GM19467 (cell line): ENCODE measurements around the gene EIF3I.

Source experiments
- ATAC-seq: cut with Tn5 transposase; IDR thresholded peaks from one replicate; pipeline ENCODE4 v1.9.1; 2021; ENCODE audit warnings: mild to moderate bottlenecking, moderate library complexity; ENCODE audit not compliant: unreplicated experiment

EIF3I gene

DNA sequence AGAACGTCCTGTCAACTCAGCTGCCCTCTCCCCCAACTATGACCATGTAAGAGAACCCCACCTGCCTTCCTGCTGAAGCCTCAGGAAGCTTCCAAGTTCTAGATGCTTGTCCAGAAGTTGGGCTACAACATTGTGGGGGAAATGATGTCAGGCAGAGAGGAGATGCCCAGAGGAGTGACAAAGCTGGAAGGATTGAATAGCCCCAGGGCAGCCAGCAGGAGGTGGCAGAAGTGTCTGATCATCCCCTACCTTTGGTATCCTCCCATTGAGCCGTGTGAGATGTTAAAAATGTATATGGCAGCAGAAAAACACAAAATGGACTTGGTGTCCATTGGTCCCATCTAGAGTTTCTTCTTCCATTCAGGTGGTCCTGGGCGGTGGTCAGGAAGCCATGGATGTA is 6.6 kb downstream of the EIF3I start:
- ATAC-seq: no peak

DNA sequence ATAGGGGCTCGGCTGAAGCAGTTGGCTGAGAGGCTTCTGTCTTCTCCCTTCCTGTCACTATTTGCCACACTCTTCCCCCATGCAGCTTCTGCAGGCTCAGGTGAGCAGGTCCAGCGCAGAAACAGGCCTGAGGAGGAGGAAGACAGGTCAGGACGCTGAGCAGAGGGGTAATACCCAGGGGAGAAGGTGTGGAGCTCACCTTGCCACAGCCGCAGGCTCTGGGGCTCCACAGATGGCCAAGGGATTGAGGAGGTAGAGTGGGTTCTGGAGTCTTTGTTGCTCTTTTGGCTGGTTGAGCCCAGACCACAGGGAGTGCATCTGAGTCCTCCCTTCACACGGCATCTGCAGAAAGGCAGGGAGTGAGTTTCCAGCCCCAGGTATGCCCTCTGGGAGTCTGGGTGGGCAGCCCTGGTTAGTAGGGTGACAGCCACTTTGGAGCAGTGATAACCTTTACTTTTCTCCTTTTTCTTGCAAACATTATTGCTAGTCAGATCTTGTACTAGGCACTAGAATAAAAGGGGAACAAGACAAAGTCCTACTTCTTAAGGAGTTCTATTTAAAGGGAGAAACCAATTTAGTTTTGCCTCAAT is 9.7 kb downstream of the EIF3I start:
- no peak for ATAC-seq

DNA sequence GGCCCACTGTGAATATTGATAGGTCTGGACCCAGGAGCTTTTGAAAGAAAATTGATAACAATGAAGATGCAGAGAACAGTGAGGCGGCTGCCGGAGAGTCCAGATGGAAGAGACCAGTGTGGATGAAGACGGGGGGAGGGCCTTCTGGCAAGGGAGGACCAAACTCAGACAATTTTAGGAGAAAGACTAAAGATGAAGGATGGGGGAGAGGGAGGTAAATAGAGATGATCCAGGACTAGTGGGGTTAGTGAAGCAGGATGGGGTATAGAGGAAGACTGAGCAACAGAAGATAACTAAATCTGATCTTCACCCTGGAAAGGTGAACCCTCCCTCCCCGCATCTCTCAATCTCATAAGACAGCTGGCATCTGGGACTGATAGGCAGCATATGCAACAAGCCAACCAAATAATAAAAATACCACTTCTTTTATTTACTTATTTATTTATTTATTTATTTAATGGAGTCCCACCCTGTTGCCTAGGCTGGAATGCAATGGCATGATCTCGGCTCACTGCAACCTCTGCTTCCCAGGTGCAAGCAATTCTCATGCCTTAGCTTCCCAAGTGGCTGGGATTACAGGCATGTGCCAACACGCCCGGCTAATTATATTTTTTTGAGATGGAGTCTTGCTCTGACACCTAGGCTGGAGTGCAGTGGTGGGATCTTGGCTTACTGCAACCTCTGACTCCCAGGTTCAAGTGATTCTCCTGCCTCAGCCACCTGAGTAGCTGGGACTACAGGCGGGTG is 10.5 kb downstream of the EIF3I start:
- no peak for ATAC-seq

DNA sequence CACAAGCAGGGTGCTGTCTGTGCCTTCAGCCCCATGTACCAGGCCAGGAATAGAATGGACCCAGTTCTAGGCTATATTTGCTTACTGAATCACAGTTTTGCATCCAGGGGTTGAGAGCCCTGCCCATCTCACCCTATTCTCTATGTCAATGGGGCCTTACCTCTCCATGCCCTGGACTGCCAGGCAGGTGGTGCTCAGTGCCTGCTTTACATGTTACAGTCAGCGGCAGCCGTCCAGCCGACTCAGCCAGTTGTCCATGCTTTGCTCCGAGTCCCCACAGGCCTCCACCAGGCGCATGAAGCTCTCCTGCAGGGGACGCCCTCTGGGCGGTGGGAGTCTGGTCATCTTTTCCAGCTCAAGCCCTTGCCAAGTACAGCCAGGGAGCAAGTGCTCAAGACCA is 12.6 kb downstream of the EIF3I start:
- ATAC-seq: no peak

DNA sequence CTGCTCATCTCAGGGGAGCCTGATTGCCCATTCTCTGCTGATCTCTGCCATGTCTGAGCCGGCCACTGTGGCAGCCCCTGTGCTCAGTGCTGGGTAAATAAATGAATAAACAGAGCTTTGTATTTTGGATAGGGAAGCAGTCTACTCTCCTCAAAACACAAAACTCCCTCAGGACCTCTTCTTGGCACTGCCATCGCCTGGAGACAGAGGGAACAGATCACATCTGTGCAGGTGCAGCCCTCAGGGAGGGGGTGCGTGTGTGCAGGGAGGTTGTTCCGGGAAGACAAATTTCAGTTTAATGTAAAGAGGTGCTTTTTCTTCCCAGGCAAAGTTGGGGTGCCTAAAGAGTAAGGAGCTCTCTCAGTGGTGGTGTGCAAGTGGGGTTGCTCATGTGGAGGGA is 17.1 kb downstream of the EIF3I start:
- no peak for ATAC-seq

DNA sequence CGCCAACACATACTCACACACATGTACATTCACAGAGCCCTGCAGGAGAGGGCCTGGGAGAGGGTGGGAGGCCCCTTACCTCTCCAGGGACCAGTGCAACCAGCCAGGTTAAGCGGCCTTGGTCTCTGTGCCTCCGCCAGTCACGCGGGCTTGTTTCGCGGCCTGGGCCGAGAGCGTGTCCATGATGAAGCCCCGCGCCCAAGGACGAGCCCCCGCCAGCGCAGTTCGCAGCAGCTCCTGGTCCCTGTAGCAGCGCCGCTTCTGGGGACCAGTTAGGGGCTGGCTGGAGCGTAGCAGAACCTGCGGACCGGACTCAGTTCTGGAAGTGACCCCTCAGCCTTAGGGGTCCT is 17.6 kb downstream of the EIF3I start:
- no peak for ATAC-seq

DNA sequence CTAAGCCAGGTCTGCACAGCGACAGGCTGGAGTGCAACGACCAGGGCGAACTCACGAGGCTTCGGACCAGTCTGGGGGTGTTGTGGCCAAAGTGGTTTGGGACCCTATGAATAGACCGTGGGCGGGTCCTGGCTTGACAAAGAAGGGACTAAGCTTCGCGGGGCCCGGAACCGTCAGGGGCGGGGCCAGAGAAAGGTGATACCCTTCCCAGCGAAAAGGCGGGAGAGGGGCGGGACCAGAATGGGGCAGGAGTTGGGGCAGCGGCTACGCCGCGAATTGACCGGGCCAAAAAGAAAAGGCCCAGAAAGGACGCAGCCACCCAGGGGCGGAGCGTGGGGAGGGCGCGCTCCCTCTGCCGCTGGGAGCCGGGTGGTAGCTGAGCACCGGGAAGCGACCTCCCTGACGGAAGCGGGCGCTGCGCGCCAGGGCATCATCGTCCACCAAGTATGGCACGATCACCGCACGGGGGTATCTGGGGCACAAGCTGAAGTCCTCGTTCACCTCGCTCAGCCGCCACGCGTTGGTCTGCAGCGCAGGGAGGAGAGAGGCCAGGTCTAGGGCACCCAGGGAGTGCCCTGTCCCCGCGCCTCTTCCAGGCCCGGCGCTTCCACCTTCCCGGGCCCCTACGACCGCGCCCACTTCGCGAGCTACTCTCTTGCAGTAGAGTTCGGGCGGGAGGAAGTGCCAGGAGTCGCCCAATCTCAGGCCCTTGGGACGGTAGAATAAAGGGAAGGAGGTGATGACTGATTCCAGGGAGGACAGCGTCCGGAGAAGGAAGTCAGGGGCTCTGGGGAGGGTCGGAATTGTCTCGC is 18.1 kb downstream of the EIF3I start:
- ATAC-seq: no peak

DNA sequence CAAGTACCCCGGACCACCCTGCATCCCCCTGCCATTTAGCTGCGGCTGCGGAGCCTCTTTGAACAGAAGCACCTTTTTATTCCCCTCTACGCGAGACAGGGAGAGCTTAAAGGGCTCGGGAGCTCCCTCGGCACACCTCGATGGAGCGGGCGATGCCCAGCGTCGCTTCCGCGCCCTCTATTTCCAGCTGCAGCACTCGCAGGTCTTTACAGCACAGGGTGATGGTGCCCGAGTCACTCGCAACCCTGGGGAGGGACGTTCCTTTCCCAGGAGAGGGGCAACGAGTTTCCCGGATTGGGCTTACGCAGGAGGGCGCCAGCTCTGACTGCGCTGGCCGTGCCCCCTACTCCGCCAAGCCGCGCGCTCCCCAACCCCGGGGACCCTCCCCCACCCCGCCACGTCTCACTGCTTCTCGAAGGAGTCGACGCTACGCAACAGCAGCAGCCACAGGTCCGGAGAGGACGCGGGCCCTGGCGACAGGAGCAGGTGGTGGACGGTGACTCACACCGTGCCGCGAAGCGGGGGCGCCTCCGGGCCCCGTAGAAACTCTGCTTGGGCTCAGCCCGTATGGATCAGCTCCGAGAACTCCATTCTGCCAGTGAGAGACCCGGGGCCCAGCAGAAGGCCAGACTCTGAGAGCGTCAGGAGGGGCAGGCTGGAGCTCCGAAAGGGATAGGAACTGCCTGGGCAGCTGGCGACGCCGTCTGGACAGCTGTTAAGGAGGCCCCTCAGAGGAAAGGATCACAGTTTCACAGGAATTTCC is 19.0 kb downstream of the EIF3I start:
- no peak for ATAC-seq

DNA sequence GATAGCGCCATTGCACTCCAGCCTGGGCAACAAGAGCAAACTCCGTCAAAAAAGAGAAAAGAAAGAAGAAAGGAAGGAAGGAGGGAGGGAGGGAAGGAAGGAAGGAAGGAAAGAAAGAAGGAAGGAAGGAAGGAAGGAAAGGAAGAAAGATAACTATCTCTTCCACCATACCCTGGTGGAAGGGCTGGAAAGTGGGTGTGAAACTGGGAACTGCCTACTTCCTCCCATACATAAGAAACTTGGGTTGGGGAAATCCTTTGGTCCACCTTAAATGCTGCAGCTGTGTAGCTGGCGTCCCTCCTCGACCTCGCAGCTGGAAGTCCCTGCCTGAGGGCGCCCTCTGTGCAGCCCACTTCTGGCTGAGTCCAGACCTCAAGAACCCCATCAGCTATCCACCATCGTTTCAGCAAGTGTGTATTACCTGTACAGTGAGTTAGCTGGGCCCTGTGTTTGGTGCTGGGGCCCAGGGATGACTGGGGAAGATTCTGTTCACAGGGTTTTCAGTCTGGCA is 20.2 kb downstream of the EIF3I start:
- no peak for ATAC-seq

DNA sequence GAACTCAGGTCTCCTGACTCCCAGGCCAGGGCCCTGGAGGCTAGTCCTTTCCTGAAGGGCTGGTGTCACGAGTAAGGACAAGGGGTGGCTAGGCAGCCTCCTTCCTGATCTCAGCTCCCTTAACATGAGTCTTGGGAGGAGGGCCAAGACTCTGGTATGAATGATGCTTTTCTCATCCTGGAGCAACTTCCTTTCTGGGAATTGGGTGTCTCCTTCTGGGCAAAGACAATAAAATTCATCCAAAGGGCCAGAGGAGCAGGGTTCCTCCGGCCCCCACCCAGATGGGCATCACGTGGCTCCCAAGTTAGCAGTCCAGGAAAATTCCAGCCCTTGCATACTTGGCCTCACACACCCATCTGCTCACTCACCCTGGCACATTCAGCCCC is 24.7 kb downstream of the EIF3I start, which contains the start of gene FAM167B:
Gene FAM167B (plus strand): TSS at position 335 of the 386 bp plus-strand sequence. CDS start 200 bp downstream, outside the sequence.
- ATAC-seq: no peak

DNA sequence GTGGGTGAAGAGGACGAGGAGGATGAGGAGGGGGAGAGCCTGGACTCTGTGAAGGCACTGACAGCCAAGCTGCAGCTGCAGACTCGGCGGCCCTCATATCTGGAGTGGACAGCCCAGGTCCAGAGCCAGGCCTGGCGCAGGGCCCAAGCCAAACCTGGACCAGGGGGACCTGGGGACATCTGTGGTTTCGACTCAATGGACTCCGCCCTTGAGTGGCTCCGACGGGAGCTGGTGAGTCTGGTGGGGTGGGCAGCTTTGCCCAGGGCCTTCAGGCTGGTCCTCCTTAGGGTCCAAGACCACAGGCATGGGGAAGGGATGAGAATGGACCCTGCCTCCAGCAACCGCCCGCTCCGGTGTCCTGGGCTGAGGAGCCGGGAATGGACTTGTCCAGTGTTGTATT is 25.2 kb downstream of the EIF3I start:
- ATAC-seq: no peak

DNA sequence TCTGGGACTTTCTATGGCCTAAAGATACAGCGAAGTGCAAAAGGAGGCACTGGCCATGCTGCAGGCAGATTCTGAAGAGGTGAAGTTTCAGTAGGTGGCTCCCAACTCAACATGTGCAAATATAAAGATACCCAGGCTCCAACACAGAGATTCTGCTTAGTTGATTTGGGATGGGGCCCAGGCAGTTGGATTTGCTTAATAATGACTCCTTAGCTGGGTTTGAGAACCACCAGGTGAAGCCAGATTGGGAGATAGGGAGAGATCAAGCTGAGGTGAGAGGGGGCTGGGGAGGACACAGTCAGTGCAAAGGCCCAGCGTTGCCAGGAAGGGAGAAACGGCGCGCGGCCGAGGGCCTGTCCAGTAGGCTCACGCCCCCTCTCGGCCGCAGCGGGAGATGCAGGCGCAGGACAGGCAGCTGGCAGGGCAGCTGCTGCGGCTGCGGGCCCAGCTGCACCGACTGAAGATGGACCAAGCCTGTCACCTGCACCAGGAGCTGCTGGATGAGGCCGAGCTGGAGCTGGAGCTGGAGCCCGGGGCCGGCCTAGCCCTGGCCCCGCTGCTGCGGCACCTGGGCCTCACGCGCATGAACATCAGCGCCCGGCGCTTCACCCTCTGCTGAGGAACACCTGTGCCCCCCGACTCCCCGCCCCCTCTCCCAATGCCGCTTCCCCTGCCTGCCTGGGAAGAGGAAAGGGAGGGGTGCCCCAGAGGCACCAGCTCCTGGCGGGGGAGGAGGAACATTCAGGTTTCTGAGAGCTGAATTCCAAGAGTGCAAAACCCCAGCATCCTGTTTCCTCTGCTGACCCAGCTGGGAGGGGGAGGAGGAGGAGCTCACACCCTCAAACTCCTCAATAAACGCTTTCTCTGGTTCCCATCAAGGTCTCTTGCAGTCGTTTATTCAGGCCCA is 26.0 kb downstream of the EIF3I start:
- no peak for ATAC-seq

DNA sequence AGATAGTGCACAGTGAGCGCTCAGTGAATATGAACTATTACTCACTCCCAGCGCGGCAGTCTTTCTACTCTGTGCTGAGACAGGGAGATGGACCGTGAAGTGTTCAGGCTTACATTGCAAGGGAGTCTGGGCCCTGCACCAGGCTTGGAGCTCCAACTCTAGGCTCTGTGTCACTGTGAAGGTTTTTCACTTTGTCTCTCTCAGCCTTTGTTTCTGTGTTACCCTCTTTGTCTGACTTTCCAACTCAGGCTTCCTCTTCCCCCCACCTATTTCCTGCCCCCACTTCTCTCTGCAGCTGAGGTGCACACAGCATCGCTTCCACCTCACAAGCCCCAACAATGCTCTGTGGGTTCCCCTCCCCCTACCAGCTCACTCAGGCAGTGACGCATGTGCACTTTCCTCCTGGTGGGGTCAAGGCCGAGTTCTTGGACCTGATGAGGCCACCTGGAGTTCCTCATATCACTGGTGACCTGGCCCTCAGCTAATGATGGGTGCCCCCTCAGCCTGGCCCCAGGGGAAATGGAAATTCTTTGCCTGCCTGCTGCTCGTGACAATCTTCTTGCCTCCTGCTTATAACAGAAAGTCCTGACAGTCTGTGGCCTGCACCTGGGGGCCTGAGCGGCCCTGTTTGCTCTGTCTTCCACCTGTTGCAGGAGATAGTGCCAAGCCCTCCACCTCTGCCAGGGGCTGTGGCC is 27.8 kb downstream of the EIF3I start:
- ATAC-seq: peak; percentile 50

DNA sequence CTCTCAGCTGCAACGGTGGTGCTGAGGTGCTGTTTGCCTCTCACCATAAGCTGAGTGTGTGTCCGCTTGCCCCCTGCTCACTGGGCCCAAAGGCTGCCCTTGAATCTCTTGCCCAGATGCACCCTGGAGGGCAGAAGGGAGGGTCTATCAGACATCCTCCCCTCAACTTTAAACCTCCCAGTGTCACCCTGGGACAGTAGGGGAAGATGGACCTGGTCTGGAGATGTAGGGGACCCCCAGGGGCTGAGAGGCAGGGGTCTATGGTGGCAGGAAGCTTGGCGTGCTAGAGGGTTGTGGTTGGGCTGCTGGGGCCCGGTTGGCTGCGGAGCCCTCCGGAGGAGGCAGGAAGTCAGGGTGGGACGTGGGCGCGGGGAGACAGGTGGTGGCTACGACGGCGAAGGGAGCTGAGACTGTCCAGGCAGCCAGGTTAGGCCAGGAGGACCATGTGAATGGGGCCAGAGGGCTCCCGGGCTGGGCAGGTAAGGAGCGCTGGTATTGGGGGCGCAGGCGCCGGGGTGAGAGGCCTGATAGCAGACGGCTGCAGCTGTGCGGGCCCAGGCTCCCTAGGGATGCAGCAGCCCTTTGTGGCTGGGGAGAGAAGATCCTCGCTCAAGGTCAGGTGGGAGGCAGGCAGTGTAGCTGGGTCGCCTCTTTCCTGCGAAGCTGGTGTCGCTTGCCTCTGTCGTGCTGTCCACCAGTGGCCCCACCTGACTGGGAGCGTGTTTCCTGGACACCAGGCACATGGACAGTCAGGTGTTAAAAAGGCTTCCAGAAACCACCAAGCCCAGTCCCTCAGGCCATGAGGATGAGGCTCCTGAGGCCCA is 28.9 kb downstream of the EIF3I start, which contains the start of gene LCK:
Gene LCK (plus strand): TSS at position 373 of the 824 bp plus-strand sequence. CDS start 23,065 bp downstream, outside the sequence.
- ATAC-seq: peak; percentile 28

DNA sequence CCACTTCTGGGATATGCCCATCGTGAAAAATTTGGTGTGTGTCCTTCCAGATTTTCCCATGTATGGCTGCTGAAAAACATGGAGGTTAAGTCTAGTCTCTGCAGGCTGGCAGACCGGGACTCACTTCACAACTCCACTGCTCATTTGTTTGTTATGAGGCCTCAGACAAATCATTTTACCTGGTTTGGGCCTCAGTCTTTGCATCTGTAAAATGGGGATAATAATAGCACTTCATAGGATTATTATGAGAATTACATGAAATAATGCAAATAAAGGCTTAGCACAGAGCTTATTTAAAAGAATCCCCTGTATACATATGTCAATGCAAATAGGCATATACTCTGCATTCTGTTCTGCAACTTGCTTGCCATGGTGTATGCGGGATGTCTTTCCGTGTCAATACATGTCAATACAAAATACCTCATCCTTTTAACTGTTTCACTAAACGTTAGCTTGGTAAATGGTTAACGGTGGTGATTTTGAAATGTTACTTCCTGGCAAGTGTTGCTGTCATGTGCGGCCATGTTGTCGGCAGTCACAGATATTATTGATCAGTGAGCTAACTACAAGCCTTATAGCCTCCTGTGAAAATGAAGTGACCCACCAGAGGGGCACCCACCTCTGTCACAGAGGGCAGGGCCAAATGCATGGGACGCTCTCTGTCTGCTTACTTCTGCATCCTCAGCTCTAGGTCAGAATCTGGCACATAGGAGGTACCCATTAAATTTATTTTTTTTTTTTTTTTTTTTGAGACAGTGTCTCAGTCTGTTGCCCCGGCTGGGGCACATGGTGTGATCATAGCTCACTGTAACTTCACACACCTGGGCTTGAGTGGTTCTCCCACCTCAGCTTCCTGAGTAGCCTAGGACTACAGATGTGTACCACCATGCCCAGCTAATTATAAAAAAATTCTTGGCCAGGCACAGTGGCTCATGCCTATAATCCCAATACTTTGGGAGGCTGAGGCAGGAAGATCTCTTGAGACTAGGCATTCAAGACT is 33.2 kb downstream of the EIF3I start:
- no peak for ATAC-seq

DNA sequence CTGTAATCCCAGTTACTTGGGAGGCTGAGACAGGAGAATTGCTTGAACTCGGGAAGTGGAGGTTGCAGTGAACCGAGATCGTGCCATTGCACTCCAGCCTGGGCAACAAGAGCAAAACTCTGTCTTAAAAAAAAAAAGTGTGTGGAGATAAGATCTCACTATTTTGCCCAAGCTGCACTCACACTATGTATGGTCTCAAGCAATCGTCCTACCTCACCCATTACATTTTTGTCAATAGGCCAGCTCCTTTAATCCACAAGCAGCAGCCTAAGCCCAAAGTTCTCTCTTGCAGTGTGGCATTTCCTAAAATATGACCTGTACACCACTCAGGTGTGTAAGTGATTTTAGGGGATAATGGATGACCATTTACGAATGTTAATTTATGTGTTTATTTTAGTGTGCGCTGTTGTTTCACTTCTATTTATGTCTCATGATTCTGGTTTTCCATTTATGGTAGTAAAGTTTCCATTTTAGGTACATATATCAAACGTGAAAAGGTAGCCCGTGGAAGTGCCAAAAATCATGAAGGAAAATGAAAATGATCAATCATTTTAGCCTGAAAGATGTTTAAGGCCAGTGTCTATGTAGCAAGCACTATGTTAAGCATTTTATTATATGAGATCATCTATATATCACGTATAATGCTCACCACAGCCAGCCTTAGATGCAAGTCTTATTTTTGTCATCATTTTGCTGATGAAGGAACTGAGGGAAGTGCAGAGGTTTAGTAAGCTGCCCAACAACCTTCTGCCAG is 34.4 kb downstream of the EIF3I start:
- no peak for ATAC-seq

DNA sequence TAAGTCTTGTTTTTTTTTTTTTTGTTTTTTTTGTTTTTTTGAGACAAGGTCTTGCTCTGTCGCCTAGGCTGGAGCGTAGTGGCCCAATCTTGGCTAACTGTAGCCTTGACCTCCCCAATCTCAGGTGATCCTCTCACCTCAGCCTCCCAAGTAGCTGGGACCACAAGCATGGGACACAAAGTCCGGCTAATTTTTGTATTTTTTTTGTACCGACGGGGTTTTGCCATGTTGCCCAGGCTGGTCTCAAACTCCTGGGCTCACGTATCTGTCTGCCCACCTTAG is 35.0 kb downstream of the EIF3I start:
- no peak for ATAC-seq
